GM18868 (cell line): ENCODE results near the gene ETV6.
"Not testable (repeated sequence)": the region's sequence is repeated elsewhere in the genome, so short reads cannot be mapped to it uniquely, and the experiment has no call there.

Experiments used
- ATAC-seq: cut with Tn5 transposase; IDR thresholded peaks from one replicate; pipeline ENCODE4 v1.9.1; 2021; ENCODE audit warnings: mild to moderate bottlenecking, moderate library complexity; ENCODE audit not compliant: unreplicated experiment

The ETV6 gene

GRCh38 chr12:11897923-11898322 lies 248.4 kb downstream of the ETV6 start:
- no peak for ATAC-seq

- no peak for ATAC-seq
These were observed 252.4 kb downstream of the ETV6 start for GRCh38 chr12:11901701-11902524.

GRCh38 chr12:11902525-11902875 lies 253.0 kb downstream of the ETV6 start:
- no peak for ATAC-seq

- ATAC-seq, result no peak
These were observed 254.7 kb downstream of the ETV6 start for GRCh38 chr12:11904124-11904523.

- no peak for ATAC-seq
These were observed 256.1 kb downstream of the ETV6 start for GRCh38 chr12:11905534-11905933.

- ATAC-seq, result no peak
These were observed 256.9 kb downstream of the ETV6 start for GRCh38 chr12:11906286-11906935.

- no peak for ATAC-seq
These were observed 258.2 kb downstream of the ETV6 start for GRCh38 chr12:11907625-11908024.

- not testable (repeated sequence) for ATAC-seq
These were observed 259.9 kb downstream of the ETV6 start for GRCh38 chr12:11909406-11909805.

- no peak for ATAC-seq
These were observed 266.6 kb downstream of the ETV6 start for GRCh38 chr12:11916113-11916512.

- no peak for ATAC-seq
These were observed 267.3 kb downstream of the ETV6 start for GRCh38 chr12:11916771-11917170.

GRCh38 chr12:11917501-11917900 lies 268.0 kb downstream of the ETV6 start:
- ATAC-seq, result no peak

- ATAC-seq, result no peak
These were observed 270.8 kb downstream of the ETV6 start for GRCh38 chr12:11920231-11920630.

GRCh38 chr12:11922361-11922760 lies 272.9 kb downstream of the ETV6 start:
- no peak for ATAC-seq

- ATAC-seq, result no peak
These were observed 273.6 kb downstream of the ETV6 start for GRCh38 chr12:11923067-11923466.

GRCh38 chr12:11927286-11927935 lies 277.9 kb downstream of the ETV6 start:
- ATAC-seq, result no peak

- no peak for ATAC-seq
These were observed 280.2 kb downstream of the ETV6 start for GRCh38 chr12:11929714-11930113.

GRCh38 chr12:11939223-11939622 lies 289.7 kb downstream of the ETV6 start:
- ATAC-seq, result no peak

- no peak for ATAC-seq
These were observed 292.3 kb downstream of the ETV6 start for GRCh38 chr12:11941606-11942337.

GRCh38 chr12:11943919-11944700 lies 294.6 kb downstream of the ETV6 start:
- no peak for ATAC-seq
